Erythroblast (primary cell): Measurements from ENCODE around the gene GRIN2C.

Experiments used
- GATA1 ChIP-seq: IDR thresholded peaks from 2 replicates; pipeline ENCODE4 v1.6.1; 2011; ENCODE audit warnings: low read depth, mild to moderate bottlenecking, control low read depth, low read length, moderate library complexity
- POLR2A ChIP-seq: IDR thresholded peaks from 2 replicates; pipeline ENCODE4 v1.6.1; 2011; ENCODE audit warnings: mild to moderate bottlenecking, low read length

- TF ChIP-seq POLR2A (no peak), GATA1 (no peak)
Measured at GRCh38 chr17:74875155-74875976, 15.7 kb upstream of the GRIN2C start.
